PFSK-1 (cell line): Measurements from ENCODE around the gene NCAPD3.

Experiments used
- FOXP2 ChIP-seq: optimal IDR thresholded peaks from 2 replicates; pipeline ENCODE3; 2011; ENCODE audit warnings: borderline replicate concordance, control low read depth, inconsistent platforms; ENCODE audit not compliant: insufficient read depth; ENCODE audit errors: extremely low read length, extremely low read depth
- POLR2AphosphoS5 ChIP-seq: IDR thresholded peaks from 2 replicates; pipeline ENCODE4 v1.6.1; 2012; ENCODE audit warnings: low read depth, mild to moderate bottlenecking, control low read depth, low read length, moderate library complexity
- SIN3A ChIP-seq: IDR thresholded peaks from 2 replicates; pipeline ENCODE4 v1.6.1; 2012; ENCODE audit warnings: mild to moderate bottlenecking, low read length, moderate library complexity, borderline replicate concordance; ENCODE audit not compliant: insufficient read depth
- TAF1 ChIP-seq: IDR thresholded peaks from 2 replicates; pipeline ENCODE4 v1.6.1; 2012; ENCODE audit warnings: low read length, control low read depth, borderline replicate concordance; ENCODE audit not compliant: insufficient read depth
- TF ChIP-seq, protein P1 (sequence below), 2 experiments: IDR thresholded peaks; 2 replicates each; pipeline versions ENCODE4 v1.6.1 to v1.8.0; 2011 to 2012; ENCODE audit warnings: low read depth in 2 of 2, low read length in 2 of 2, control low read depth in 1 of 2, inconsistent platforms in 1 of 2, mild to moderate bottlenecking in 1 of 2, moderate library complexity in 1 of 2; ENCODE audit not compliant: insufficient read depth in 1 of 2

Gene NCAPD3

DNA sequence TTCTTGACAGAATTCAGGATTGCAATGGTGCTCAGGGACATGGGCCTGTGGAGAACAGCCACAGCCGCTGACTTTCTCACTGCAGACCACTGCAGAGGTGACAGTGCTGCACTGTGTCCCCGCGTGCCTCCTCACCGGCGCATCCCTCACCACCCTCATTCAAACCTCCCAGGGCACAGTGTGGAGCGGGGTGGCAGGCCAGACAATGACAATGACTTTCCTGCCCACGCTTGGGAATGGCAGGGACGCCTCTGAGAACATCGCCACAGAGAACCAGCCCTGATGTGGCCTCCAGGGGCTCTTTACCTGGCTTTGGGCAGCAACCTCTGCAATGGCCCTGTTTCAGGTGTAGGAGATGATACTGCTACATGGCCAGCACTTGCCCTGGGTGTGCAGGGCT, 65.7 kb downstream of the NCAPD3 start:
- no peak for TF ChIP-seq POLR2AphosphoS5
- no peak for TF ChIP-seq FOXP2
- TF ChIP-seq TAF1 = no peak
- TF ChIP-seq, protein P1, sequence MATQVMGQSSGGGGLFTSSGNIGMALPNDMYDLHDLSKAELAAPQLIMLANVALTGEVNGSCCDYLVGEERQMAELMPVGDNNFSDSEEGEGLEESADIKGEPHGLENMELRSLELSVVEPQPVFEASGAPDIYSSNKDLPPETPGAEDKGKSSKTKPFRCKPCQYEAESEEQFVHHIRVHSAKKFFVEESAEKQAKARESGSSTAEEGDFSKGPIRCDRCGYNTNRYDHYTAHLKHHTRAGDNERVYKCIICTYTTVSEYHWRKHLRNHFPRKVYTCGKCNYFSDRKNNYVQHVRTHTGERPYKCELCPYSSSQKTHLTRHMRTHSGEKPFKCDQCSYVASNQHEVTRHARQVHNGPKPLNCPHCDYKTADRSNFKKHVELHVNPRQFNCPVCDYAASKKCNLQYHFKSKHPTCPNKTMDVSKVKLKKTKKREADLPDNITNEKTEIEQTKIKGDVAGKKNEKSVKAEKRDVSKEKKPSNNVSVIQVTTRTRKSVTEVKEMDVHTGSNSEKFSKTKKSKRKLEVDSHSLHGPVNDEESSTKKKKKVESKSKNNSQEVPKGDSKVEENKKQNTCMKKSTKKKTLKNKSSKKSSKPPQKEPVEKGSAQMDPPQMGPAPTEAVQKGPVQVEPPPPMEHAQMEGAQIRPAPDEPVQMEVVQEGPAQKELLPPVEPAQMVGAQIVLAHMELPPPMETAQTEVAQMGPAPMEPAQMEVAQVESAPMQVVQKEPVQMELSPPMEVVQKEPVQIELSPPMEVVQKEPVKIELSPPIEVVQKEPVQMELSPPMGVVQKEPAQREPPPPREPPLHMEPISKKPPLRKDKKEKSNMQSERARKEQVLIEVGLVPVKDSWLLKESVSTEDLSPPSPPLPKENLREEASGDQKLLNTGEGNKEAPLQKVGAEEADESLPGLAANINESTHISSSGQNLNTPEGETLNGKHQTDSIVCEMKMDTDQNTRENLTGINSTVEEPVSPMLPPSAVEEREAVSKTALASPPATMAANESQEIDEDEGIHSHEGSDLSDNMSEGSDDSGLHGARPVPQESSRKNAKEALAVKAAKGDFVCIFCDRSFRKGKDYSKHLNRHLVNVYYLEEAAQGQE (IDR thresholded peaks at IDR 0.05; ENCODE audit: insufficient read depth in 1 of 2, low read depth in 2 of 2, low read length in 2 of 2) = no peak
- no peak for TF ChIP-seq SIN3A

DNA sequence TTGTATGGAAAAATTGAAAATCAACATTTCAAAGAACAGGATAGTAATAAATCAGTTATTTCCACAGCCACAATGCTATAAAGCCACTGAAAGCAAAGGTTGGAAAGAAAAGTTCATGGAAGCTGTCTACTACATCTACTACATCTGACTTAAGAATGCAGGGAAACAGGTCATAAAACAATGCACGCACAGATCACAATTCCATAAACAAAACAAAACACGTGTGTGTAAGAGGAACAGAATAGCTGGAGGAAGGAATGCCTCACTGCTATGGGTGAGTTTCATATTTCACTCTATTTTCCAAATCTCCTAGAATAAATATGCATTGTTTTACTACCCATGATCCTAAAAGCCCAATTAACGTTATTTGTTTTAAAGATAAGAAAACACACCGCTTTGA, 66.3 kb downstream of the NCAPD3 start:
- TF ChIP-seq SIN3A (no peak), POLR2AphosphoS5 (no peak), TAF1 (no peak), FOXP2 (no peak)
- TF ChIP-seq, protein P1 (IDR thresholded peaks at IDR 0.05; ENCODE audit: insufficient read depth in 1 of 2, low read depth in 2 of 2, low read length in 2 of 2) = no peak

DNA sequence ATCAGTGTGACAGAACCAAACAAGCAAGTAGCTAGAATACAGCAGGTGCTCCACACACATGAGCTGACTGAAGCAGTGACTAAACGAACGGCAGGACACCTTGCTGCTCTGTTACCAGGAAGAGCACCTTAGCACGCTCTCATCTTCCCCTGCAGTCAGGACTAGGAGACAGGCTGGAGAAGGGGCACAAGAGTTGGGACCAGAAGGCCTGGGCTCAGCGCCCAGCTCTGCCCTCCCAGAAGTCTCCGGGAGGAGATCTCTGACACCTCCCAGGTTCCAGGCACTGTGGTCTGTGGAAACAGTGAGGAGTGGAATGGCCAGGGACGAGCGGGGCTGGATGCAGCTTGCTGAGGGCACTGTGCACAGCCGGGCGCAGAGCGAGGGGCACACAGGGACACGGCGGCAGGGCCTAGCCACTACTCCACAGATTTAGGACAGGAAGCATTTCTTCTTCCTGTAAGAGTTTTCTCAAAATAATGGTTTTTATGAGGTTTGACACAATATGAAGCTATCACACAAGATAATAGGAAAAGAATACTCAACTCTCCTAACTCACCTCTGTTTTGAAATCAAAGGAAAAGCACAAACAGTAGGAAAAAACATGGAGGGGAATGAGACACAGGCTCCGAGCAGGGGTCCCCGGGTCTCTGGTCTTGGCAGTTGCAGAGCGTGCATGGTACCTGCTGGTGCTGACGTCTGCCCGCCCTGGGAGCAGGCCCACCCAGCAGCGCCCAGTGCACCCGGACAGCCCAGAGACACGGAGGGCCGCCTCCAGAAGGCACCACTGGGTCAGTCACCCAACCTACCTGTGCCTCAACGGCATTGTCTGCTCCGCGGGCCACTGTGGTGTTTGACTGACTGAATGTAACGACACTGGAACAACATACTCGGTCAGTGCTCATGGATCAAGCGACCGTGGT, 67.6 kb downstream of the NCAPD3 start:
- no peak for TF ChIP-seq POLR2AphosphoS5
- TF ChIP-seq SIN3A = no peak
- TF ChIP-seq, protein P1 (IDR thresholded peaks at IDR 0.05; ENCODE audit: insufficient read depth in 1 of 2, low read depth in 2 of 2, low read length in 2 of 2) = no peak
- TF ChIP-seq FOXP2 = no peak
- no peak for TF ChIP-seq TAF1

DNA sequence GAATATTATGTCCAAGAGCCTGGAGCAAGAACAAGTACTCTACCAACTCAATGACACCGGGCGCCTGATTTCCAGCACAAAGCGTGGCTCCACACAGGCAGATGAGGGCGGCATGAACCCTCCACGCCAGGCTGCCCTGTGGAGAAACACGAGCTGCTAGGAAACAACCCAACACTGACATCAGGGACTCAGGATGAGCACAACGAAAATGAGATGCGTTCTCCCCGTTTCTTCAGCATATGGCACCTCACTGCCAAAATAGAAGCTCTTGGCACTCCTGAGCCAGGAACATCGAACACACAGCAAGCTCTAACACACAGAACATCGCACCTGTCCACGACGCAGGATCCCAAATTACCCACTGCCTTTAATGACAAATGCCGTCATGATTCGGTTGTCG, 68.3 kb downstream of the NCAPD3 start:
- TF ChIP-seq FOXP2 = no peak

DNA sequence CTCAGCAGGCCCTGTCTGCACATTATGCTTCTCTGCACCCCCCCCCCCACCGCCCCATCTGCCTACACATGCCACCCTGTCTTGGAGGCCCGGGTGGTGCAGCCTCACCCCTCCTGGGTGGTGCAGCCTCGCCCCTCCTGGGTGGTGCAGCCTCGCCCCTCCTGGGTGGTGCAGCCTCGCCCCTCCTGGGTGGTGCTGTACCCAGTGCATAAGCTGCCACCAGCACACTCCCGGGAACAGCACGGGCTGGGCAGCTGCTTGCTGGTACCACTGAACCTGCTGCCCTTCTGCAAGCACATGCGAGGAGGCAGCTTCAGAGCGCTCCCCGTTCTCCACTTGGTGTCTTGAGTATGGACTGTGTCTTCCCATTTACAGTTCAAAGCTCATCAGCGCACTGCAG, 69.3 kb downstream of the NCAPD3 start:
- TF ChIP-seq POLR2AphosphoS5 (no peak), FOXP2 (no peak), SIN3A (no peak), TAF1 (no peak)
- TF ChIP-seq, protein P1 (IDR thresholded peaks at IDR 0.05; ENCODE audit: insufficient read depth in 1 of 2, low read depth in 2 of 2, low read length in 2 of 2) = no peak
